GM18520 (cell line): ENCODE measurements around the gene IL18BP.

Experiments
- ATAC-seq: cut with Tn5 transposase; IDR thresholded peaks from one replicate; pipeline ENCODE4 v1.9.1; 2021; ENCODE audit not compliant: unreplicated experiment

IL18BP gene

GRCh38 chr11:72010529-72011233 is 12.0 kb downstream of the IL18BP start:
- no peak for ATAC-seq

DNA sequence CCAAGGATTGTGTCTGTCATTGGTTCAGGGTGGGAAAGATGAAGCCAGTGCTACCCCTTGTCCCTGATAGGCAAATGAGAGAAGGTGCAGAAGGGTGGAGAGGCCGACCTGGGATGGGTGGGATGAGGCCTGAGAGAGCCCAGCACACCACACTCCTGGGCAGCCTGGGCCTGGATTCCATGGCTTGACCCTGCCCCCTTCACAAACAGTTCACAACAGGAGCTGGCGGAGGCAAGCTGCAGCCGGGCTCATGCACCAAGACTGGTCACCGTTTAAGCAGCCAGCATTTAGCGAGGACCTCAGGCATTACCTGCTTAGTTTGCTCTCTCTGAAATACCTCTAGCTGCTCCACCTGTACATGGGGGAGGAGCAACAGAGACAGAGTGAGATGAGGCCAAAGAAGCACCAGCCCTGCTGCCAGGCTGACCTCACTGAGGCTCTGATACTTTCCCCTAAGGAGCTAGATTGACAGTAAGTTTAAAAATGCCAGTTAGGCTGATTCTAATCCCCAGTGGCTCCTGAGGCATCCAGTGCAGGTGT is 13.5 kb downstream of the IL18BP start:
- no peak for ATAC-seq

DNA sequence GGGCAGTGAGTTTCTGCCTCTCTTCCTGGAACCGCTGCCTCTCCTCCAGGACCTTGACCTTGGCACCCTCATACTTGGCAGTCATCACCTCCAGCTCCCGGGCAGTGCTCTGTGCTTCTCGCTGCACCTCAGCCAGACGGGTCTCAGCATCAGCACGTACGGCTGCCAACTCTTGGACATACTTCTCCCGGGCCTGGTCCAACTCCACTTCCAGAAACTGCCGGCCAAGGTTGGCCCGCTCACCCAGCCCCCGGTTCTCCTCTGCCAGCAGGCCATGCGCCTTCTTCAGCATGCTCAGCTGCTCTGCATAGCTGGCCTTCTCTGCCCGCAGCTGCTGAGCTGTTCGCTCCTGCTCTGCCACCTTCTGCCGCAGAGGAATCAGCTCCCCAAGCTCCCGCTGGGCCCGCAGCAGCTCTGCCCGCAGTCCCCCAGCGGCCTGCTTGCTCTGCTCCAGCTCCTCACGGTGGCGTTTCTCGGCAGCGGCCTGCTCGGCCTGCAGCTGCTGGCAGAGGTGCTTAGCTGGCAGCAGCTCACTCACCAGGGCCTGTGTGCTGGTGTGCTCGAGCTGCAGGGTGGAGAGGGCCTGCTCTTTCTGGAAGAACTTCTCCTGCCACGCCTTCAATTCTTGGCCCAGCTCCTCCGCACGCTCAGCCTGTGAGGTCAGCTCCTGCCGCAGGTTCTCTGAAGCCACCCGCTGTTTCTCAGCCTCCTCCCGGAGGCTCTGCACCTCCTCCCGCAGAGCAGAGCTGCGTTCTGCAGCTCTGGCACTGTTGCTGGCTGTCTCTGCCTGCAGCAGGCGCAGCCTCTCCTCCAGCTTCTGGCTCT is 14.4 kb downstream of the IL18BP start:
- ATAC-seq = no peak

- ATAC-seq = no peak
Observed at GRCh38 chr11:72013765-72014711, 15.3 kb downstream of the IL18BP start.

- ATAC-seq = no peak
Observed at GRCh38 chr11:72014761-72015320, 16.1 kb downstream of the IL18BP start.

GRCh38 chr11:72015511-72016061 is 16.9 kb downstream of the IL18BP start:
- no peak for ATAC-seq

GRCh38 chr11:72018171-72018570 is 19.5 kb downstream of the IL18BP start:
- ATAC-seq = no peak

DNA sequence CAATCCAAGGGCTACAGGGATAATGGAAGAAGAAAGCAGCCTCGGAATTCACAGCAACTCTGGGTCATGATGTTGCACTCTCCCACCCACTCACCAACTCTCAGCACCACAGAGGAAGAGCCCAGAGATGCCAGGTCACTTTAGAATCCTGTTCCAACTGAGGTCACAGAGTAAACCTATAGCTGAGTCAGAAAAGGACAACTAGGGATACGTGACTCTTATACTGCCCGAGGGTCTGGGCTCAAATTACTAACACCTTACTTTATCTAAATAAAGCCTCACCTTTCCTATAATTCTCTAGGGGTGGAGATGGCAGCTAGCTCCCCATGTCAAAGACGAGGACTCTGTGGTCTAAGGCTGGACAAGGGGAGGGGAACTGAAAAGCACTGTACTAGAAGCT is 24.6 kb downstream of the IL18BP start:
- no peak for ATAC-seq

DNA sequence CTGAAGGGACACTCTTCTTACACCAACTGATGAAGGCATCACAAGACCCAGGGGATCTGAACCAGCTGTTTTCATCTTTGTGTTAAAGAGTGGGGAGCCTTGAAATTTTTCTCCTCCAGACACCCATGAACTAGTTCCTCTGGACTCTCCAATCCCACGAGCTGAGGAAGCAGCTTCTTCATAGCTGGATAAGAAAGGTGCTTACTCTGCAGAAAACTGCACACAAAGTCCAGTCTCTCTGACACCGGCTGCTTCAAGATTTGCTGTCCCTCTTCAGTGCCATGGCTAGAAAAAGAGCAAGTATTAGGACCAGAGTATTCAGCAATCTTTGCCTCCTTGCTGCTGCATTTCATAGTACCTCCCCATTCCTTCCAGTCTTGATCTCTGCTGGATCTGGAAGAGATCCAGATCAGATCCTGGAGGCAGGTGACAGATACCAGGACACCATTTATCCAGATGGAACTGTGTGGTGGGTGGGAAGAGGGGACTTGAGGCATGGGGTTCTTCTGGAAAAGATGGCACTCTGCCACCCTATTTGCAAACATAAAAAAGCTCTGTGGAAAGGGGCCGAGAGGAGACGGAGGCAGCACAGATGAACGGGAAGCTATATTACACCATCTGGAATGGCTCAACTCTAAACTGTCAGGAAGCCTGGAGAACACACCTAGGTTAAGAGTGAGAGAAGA is 25.5 kb downstream of the IL18BP start:
- no peak for ATAC-seq

- no peak for ATAC-seq
Observed at GRCh38 chr11:72026090-72026489, 27.4 kb downstream of the IL18BP start.

GRCh38 chr11:72030472-72031045 is 31.9 kb downstream of the IL18BP start:
- no peak for ATAC-seq

DNA sequence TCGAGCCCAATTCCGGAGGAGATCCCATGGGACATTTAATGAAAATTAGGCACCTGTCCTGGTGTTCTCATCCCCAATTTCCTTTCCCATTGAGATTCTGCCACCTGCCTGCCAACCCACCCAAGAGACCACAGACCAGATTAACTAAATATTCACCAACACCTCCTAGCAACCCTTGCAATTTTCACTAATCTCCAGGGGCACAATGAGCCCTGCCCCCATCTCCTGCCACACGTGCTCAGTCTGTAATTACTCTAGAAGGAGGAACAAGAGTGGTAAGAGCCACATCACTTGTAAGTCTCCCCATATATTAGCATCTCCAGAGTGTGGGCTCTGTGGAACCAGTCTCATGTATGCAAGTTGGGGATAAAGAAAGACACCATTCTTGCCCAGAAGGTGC is 38.0 kb downstream of the IL18BP start:
- ATAC-seq = no peak

- no peak for ATAC-seq
Observed at GRCh38 chr11:72037554-72038311, 39.0 kb downstream of the IL18BP start.

DNA sequence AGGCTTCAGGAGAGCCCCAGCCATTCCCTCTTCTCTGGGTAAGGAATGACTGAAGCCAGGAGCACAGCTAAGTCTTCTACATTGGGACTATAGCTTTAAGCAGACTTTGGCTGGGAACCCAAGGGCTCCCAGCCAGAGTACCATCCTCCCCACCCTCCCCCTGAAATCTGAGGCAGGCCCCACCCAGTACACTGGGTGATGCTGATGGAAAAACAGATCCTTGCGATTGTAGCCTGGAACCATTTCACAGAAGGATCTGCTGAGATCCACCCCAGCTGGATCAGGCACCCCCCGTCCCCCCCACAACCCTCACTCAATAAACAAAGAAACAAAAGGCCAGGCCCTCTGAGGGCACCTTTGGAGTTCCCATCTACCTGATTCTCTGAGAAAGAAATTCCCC is 39.8 kb downstream of the IL18BP start:
- ATAC-seq = no peak

DNA sequence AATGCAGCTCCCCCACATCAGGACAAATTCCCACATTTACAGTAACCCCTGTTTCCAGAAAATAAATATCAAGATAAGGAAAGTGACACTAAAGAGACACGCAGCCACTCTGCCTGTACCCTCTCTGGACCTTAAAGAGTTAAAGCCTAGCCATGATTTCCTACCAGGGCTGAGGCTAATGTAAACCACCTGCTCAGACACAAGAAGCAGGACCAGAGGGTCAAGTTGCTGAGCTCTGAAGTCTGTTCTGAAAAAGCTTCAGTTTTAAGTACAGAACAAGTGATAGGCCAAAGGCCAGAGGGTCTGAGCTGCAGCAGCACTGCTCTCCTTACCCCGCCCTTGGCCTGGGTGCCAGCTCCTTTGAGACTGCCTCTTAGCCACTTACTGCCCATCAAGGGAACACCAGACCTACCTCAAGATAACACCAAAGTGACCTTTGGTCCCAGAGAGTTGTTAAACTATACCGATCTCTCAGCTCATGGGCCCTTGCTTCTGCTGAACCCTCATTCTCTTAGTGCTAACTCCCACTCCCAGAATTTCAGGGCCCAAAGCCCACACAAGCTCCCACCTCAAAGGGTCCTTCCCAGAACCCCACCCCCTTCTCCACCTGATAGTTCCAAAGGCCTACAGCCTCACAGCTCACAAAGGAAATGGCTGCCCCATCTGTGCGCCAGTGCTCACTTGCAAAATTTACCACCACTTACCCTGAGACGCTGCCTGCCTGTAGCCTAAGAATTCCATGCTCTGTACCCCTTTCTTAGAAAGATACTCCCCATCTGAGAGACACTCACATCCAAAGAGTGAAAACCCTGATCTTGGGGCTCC is 40.5 kb downstream of the IL18BP start:
- no peak for ATAC-seq

- ATAC-seq = no peak
Observed at GRCh38 chr11:72039856-72040401, 41.2 kb downstream of the IL18BP start.

- no peak for ATAC-seq
Observed at GRCh38 chr11:72040491-72041363, 42.0 kb downstream of the IL18BP start.
